ENCODE measurements around the gene SEMA7A. TPM values are rescaled to one million over a fixed set of nuclear protein-coding genes. Genes with fewer than 3 reads are reported as not detected.

The SEMA7A gene
- total RNA-seq, 1 experiment from 2014 or later: 74.9 TPM

GRCh38 chr15:74384881-74385643 lies 48.7 kb downstream of the SEMA7A start:
- Histone ChIP-seq H3F3A (ENCODE audit: low read length, unreplicated experiment) (peaks cover 5% of the 10 kb centered on the region), H3K36me3 (ENCODE audit: low read depth, low read length) (no peaks in the 10 kb centered on the region), H2AFZ (ENCODE audit: low read length) (no peak overlapping the region), H3K79me2 (ENCODE audit: low read length) (no peaks in the 10 kb centered on the region), H3K4me1 (ENCODE audit: insufficient read depth, low read length) (peaks cover 58% of the 10 kb centered on the region), H3K27me3 (ENCODE audit: low read length) (no peaks in the 10 kb centered on the region), H3K4me2 (ENCODE audit: low read length) (peak overlapping the region; percentile 55), H3K9me3 (ENCODE audit: low read length) (no peaks in the 10 kb centered on the region), H3K9me2 (replicated peaks; ENCODE audit: low read length) (no peaks in the 10 kb centered on the region), H4K20me1 (ENCODE audit: low read length) (no peaks in the 10 kb centered on the region), H3K27ac (ENCODE audit: low read length) (peak overlapping the region; percentile 99), H3K4me3 (ENCODE audit: low read length) (no peak overlapping the region), H3K9ac (ENCODE audit: low read length) (peak overlapping the region; percentile 82)
- ATAC-seq (peak; percentile 80), DNase-seq (peak; percentile 88)
- POLR2A ChIA-PET (ENCODE audit: unreplicated experiment): interaction anchor here (0.6 to 1.1 kb wide), 3 partner anchors 11 to 45 kb away, joined by 3 to 8 read pairs (median 3); no protein-coding TSS in a partner anchor
- intact Hi-C loops (cut with micrococcal nuclease): loop anchor here (10.0 kb wide), 1 partner anchor 160 kb away; the partner anchor contains the start of gene ARID3B
- CTCF ChIA-PET: interaction anchor here (0.9 kb wide), 1 partner anchor 52 kb away, joined by 5 read pairs; no protein-coding TSS in a partner anchor
- BruUV-seq (replicated peaks): TSS peak; percentile 85
- TF ChIP-seq EZH2phosphoT487 (IDR thresholded peaks at IDR 0.05; ENCODE audit: borderline replicate concordance, low read length) (no peak), EZH2 (IDR thresholded peaks at IDR 0.05; ENCODE audit: low read length, unreplicated experiment) (no peak)
- TF ChIP-seq, protein P1, sequence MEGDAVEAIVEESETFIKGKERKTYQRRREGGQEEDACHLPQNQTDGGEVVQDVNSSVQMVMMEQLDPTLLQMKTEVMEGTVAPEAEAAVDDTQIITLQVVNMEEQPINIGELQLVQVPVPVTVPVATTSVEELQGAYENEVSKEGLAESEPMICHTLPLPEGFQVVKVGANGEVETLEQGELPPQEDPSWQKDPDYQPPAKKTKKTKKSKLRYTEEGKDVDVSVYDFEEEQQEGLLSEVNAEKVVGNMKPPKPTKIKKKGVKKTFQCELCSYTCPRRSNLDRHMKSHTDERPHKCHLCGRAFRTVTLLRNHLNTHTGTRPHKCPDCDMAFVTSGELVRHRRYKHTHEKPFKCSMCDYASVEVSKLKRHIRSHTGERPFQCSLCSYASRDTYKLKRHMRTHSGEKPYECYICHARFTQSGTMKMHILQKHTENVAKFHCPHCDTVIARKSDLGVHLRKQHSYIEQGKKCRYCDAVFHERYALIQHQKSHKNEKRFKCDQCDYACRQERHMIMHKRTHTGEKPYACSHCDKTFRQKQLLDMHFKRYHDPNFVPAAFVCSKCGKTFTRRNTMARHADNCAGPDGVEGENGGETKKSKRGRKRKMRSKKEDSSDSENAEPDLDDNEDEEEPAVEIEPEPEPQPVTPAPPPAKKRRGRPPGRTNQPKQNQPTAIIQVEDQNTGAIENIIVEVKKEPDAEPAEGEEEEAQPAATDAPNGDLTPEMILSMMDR (conservative IDR thresholded peaks at IDR 0.05; ENCODE audit: low read depth, low read length): no peak

DNA sequence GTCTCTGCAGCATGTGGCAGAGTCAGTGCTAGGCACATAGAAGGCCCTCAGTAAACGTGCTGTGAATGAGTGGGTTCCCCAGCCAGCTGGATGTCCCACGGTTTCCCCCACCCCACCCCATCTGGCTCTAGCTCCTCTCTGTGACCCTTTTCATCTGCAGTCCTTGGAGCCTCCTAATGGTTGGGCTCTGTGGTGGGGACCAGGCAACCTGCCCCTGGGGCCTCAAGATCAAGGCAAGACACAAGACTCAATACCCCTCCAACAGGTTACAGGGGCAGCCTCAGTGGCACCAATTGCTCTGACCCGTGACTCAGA lies 49.2 kb downstream of the SEMA7A start:
- Histone ChIP-seq H2AFZ (ENCODE audit: low read length) (no peak overlapping the region), H3K9me2 (replicated peaks; ENCODE audit: low read length) (no peaks in the 10 kb centered on the region), H3F3A (ENCODE audit: low read length, unreplicated experiment) (peaks cover 5% of the 10 kb centered on the region), H3K4me1 (ENCODE audit: insufficient read depth, low read length) (peaks cover 58% of the 10 kb centered on the region), H3K27ac (ENCODE audit: low read length) (peak overlapping the region; percentile 99), H3K27me3 (ENCODE audit: low read length) (no peaks in the 10 kb centered on the region), H3K9ac (ENCODE audit: low read length) (peak overlapping the region; percentile 82), H3K4me2 (ENCODE audit: low read length) (peak overlapping the region; percentile 54), H3K79me2 (ENCODE audit: low read length) (no peaks in the 10 kb centered on the region), H3K9me3 (ENCODE audit: low read length) (no peaks in the 10 kb centered on the region), H3K36me3 (ENCODE audit: low read depth, low read length) (no peaks in the 10 kb centered on the region), H3K4me3 (ENCODE audit: low read length) (no peak overlapping the region), H4K20me1 (ENCODE audit: low read length) (no peaks in the 10 kb centered on the region)
- intact Hi-C loops (cut with micrococcal nuclease): loop anchor here (10.0 kb wide), 1 partner anchor 160 kb away; the partner anchor contains the start of gene ARID3B
- POLR2A ChIA-PET (ENCODE audit: unreplicated experiment): interaction anchor here (0.6 to 1.1 kb wide), 3 partner anchors 12 to 45 kb away, joined by 3 to 8 read pairs (median 3); no protein-coding TSS in a partner anchor
- TF ChIP-seq EZH2 (IDR thresholded peaks at IDR 0.05; ENCODE audit: low read length, unreplicated experiment) (no peak), EZH2phosphoT487 (IDR thresholded peaks at IDR 0.05; ENCODE audit: borderline replicate concordance, low read length) (no peak)
- TF ChIP-seq, protein P1 (conservative IDR thresholded peaks at IDR 0.05; ENCODE audit: low read depth, low read length): no peak
- ATAC-seq (no peak), DNase-seq (no peak)
- no TSS peak for BruUV-seq (replicated peaks)
- CTCF ChIA-PET: interaction anchor here (0.9 kb wide), 1 partner anchor 53 kb away, joined by 5 read pairs; no protein-coding TSS in a partner anchor
